AG09309 (cell line): ENCODE results near the gene RLIM.
A peak's percentile ranks its signal among the peaks of the same experiment; 100 is the strongest.

Experiments
- DNase-seq: peaks from one replicate; pipeline ENCODE4 v3.0.0-alpha.2; 2010; ENCODE audit warnings: low read depth
- H3K4me3 ChIP-seq: 2 replicates; pipeline ENCODE4 v1.5.1; 2011; ENCODE audit warnings: mild to moderate bottlenecking, low read depth, low read length, moderate library complexity; ENCODE audit not compliant: control insufficient read depth
- CTCF ChIP-seq: IDR thresholded peaks from 2 replicates; pipeline ENCODE4 v1.5.1; 2011; ENCODE audit warnings: mild to moderate bottlenecking, low read depth, low read length, inconsistent platforms; ENCODE audit not compliant: insufficient read depth, control insufficient read depth; ENCODE audit errors: missing control alignments

RLIM gene

GRCh38 chrX:74606342-74606741 lies 8.1 kb downstream of the RLIM start:
- TF ChIP-seq CTCF: no peak
- no peak overlapping the region for H3K4me3 ChIP-seq
- no peak for DNase-seq

DNA sequence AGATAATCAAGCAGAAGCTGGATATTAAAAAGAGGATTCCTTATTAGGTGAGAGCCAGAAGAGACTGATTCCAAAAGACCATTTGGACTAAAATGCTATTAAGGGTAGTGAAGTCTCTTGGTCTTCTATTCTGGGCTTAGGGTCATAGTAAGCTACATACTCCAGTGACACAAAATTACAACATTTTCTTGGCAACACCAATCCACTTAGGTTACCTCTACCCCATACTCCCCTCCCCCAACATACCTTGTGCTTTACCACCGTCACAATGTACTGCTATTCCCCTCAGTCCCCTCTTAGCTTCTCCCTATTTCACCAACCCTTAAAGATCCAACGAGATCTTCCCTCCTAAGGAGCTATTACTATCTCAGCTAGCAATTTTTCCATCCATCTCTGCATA lies 11.4 kb downstream of the RLIM start:
- no peak overlapping the region for H3K4me3 ChIP-seq
- TF ChIP-seq CTCF: no peak
- DNase-seq: no peak

DNA sequence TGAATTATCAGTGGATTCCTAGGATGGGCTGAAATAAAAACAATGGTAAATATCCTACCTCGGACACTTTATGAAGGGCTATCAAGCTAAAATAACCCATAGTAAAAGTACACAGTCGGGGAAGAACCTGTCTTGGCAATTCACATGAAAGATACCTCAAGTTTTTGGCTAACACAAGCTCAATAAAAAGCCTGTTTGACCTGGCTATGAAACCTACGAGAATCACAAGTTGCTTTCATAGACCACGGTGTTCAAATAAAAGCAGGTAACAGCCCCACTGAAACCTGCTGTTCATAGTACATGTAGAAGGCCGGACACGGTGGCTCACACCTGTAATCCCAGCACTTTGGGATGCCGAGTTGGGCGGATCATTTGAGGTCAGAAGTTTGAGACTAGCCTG lies 12.3 kb downstream of the RLIM start:
- no peak overlapping the region for H3K4me3 ChIP-seq
- no peak for TF ChIP-seq CTCF
- DNase-seq: no peak

DNA sequence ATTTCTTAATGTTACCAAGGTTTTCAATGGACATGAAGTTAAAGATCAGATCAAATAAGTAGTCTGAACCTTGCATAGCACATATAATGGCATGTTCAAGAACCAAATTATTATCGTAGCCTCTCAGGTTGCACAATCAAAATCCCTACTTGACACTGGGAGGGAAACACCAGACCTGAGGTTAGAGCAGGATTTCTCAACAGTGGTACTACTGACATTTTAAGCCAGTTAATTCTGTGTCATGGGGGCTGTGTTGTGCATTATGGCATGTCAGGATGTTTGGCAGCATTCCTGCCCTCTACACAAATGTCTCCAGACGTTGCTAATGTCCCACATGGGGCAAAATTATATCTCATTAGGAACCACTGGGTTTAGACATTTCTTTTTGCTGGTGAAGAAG lies 20.8 kb downstream of the RLIM start:
- no peak for TF ChIP-seq CTCF
- DNase-seq: no peak
- H3K4me3 ChIP-seq: no peak overlapping the region

GRCh38 chrX:74585766-74586165 lies 28.7 kb downstream of the RLIM start:
- DNase-seq: no peak
- TF ChIP-seq CTCF: no peak
- no peak overlapping the region for H3K4me3 ChIP-seq

- H3K4me3 ChIP-seq: no peak overlapping the region
- TF ChIP-seq CTCF: no peak
- peak; percentile 14 for DNase-seq
These were observed 34.7 kb downstream of the RLIM start for GRCh38 chrX:74579597-74580198.

- no peak for TF ChIP-seq CTCF
- DNase-seq: no peak
- H3K4me3 ChIP-seq: no peak overlapping the region
These were observed 36.3 kb downstream of the RLIM start for GRCh38 chrX:74578137-74578536.
